Stimulated activated CD8-positive, alpha-beta memory T cell treated with anti-CD3 and anti-CD28 coated beads, Interleukin-12 subunit alpha, Interleukin-12 subunit beta, amount 100 ng/mL, for 24 hours (primary cell): ENCODE data around the gene PEX3.
"Not testable (repeated sequence)": the region's sequence is repeated elsewhere in the genome, so short reads cannot be mapped to it uniquely, and the experiment has no call there.

ENCODE experiments used
- DNase-seq: peaks from one replicate; pipeline ENCODE4 v3.0.0-alpha.2; 2020; ENCODE audit errors: extremely low read depth

Gene PEX3

GRCh38 chr6:143447865-143448264 is 2.7 kb upstream of the PEX3 start:
- DNase-seq = not testable (repeated sequence)

- DNase-seq = no peak
These were observed 1.4 kb upstream of the PEX3 start for GRCh38 chr6:143449082-143449713.

GRCh38 chr6:143449714-143450452 is 722 bp upstream of the PEX3 start:
- no peak for DNase-seq

- DNase-seq = no peak
These were observed 926 bp downstream of the PEX3 start for GRCh38 chr6:143451531-143451930.

GRCh38 chr6:143457563-143458359 is 7.2 kb downstream of the PEX3 start:
- DNase-seq = no peak

- DNase-seq = no peak
These were observed 14.9 kb downstream of the PEX3 start for GRCh38 chr6:143465546-143465945.

GRCh38 chr6:143468026-143468425 is 17.4 kb downstream of the PEX3 start:
- no peak for DNase-seq

GRCh38 chr6:143468823-143469222 is 18.2 kb downstream of the PEX3 start:
- not testable (repeated sequence) for DNase-seq

- no peak for DNase-seq
These were observed 21.2 kb downstream of the PEX3 start for GRCh38 chr6:143471822-143472221.

GRCh38 chr6:143476545-143476944 is 25.9 kb downstream of the PEX3 start:
- no peak for DNase-seq

- DNase-seq = no peak
These were observed 28.0 kb downstream of the PEX3 start for GRCh38 chr6:143478479-143479062.

GRCh38 chr6:143482593-143482992 is 32.0 kb downstream of the PEX3 start:
- DNase-seq = no peak

- no peak for DNase-seq
These were observed 35.4 kb downstream of the PEX3 start for GRCh38 chr6:143485967-143486366.

- no peak for DNase-seq
These were observed 36.1 kb downstream of the PEX3 start for GRCh38 chr6:143486752-143487151.

GRCh38 chr6:143490244-143490643 is 39.6 kb downstream of the PEX3 start:
- no peak for DNase-seq

GRCh38 chr6:143490775-143491174 is 40.2 kb downstream of the PEX3 start:
- no peak for DNase-seq

GRCh38 chr6:143496974-143497373 is 46.4 kb downstream of the PEX3 start:
- no peak for DNase-seq

- DNase-seq = no peak
These were observed 47.8 kb downstream of the PEX3 start for GRCh38 chr6:143498428-143498827.

- DNase-seq = no peak
These were observed 51.2 kb downstream of the PEX3 start for GRCh38 chr6:143501851-143502250.

GRCh38 chr6:143504369-143504768 is 53.8 kb downstream of the PEX3 start:
- no peak for DNase-seq

GRCh38 chr6:143505111-143505510 is 54.5 kb downstream of the PEX3 start:
- DNase-seq = no peak

- DNase-seq = no peak
These were observed 54.9 kb downstream of the PEX3 start for GRCh38 chr6:143505537-143505936.
